Left lung (tissue), 10 donors: ENCODE measurements around the gene MEX3D. TPM values are rescaled to one million over a fixed set of nuclear protein-coding genes. Genes with fewer than 3 reads are reported as not detected.

Source experiments
- ATAC-seq: fragments of 200-7000 bp; cut with Tn5 transposase; one replicate; pipeline ENCODE4 v1.9.1; 2020; ENCODE audit warnings: moderate library complexity
- DNase-seq, 4 donors: peaks; one replicate each; pipeline ENCODE4 v3.0.0-alpha.2; 2013 to 2020
- H3K27ac ChIP-seq, 2 donors: fragments of 200-600 bp; sonication (generic) in 1 of 2; one replicate each; pipeline versions ENCODE4 v1.5.0 to v1.8.0; 2020 to 2021
- H3K27me3 ChIP-seq, 2 donors: fragments of 200-600 bp; sonication (generic) in 1 of 2; one replicate each; pipeline versions ENCODE4 v1.5.0 to v1.8.0; 2020 to 2021
- H3K36me3 ChIP-seq, 2 donors: fragments of 200-600 bp; sonication (generic) in 1 of 2; one replicate each; pipeline versions ENCODE4 v1.5.0 to v1.8.0; 2020 to 2021
- H3K4me1 ChIP-seq, 2 donors: fragments of 200-600 bp; one replicate each; pipeline ENCODE4 v1.8.0; 2021
- H3K4me3 ChIP-seq, 2 donors: fragments of 200-600 bp; sonication (generic) in 1 of 2; one replicate each; pipeline versions ENCODE4 v1.5.0 to v1.8.0; 2020 to 2021; ENCODE audit warnings: mild to moderate bottlenecking in 1 of 2
- H3K9me3 ChIP-seq, 2 donors: fragments of 200-600 bp; sonication (generic) in 1 of 2; one replicate each; pipeline versions ENCODE4 v1.5.0 to v1.8.0; 2020 to 2021
- intact Hi-C, 2 donors: fragments of 100-400 bp; cut with DNase I; formaldehyde crosslinking; loops; one replicate each; pipeline versions ENCODE4 v1.11.2 to v1.14.2; 2022
- polyA plus RNA-seq, 6 donors: library from polyadenylated mRNA; unstranded; fragments of 120-200 nt; gene quantifications; one replicate each; pipeline ENCODE4 v1.2.1, GENCODE V29; 2013; ENCODE audit not compliant: insufficient read length in 6 of 6
- total RNA-seq, 2 donors: library from RNA; stranded (reverse); fragmentation: NEBNext Ultra II Directional; extraction: Animal tissue kit (Norgen Biotek cat#: 25700); gene quantifications; one replicate each; pipeline ENCODE4 v1.2.1, GENCODE V29; 2021
- TF ChIP-seq, protein P1 (sequence below), 2 donors: fragments of 200-600 bp; sonication (generic) in 1 of 2; IDR thresholded peaks; one replicate each; pipeline versions ENCODE4 v1.5.0 to v1.8.0; 2021; ENCODE audit warnings: antibody characterized with exemption in 2 of 2
- donor health status: DM: no; HTN: yes; CAD: no.
- donor health status: DM: no; HTN: no; CAD: no.

MEX3D gene
- total and polyA plus RNA-seq, 8 donors: 15.8 to 42.6 (median 26.3) TPM

GRCh38 chr19:1572795-1573194, 4.7 kb upstream of the MEX3D start:
- TF ChIP-seq, protein P1, sequence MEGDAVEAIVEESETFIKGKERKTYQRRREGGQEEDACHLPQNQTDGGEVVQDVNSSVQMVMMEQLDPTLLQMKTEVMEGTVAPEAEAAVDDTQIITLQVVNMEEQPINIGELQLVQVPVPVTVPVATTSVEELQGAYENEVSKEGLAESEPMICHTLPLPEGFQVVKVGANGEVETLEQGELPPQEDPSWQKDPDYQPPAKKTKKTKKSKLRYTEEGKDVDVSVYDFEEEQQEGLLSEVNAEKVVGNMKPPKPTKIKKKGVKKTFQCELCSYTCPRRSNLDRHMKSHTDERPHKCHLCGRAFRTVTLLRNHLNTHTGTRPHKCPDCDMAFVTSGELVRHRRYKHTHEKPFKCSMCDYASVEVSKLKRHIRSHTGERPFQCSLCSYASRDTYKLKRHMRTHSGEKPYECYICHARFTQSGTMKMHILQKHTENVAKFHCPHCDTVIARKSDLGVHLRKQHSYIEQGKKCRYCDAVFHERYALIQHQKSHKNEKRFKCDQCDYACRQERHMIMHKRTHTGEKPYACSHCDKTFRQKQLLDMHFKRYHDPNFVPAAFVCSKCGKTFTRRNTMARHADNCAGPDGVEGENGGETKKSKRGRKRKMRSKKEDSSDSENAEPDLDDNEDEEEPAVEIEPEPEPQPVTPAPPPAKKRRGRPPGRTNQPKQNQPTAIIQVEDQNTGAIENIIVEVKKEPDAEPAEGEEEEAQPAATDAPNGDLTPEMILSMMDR (IDR thresholded peaks at IDR 0.05): no peak
- Histone ChIP-seq H3K27ac (no peak overlapping the region), H3K4me3 (no peak overlapping the region), H3K27me3 (peaks cover 0 to 14% of the 10 kb centered on the region in 2 donors), H3K4me1 (peaks cover 4 to 5% of the 10 kb centered on the region in 2 donors), H3K9me3 (no peaks in the 10 kb centered on the region), H3K36me3 (peaks cover 0 to 15% of the 10 kb centered on the region in 2 donors)
- intact Hi-C loops: no loop called here
- DNase-seq (no peak), ATAC-seq (no peak)

- H3K36me3 ChIP-seq: peaks cover 0 to 1% of the 10 kb centered on the region in 2 donors
- no peak overlapping the region for H3K27ac ChIP-seq
- TF ChIP-seq, protein P1 (IDR thresholded peaks at IDR 0.05): no peak
- H3K4me3 ChIP-seq: no peak overlapping the region
- H3K4me1 ChIP-seq: peaks cover 4 to 16% of the 10 kb centered on the region in 2 donors
- DNase-seq (no peak), ATAC-seq (no peak)
- intact Hi-C loops: no loop called here
- no peaks in the 10 kb centered on the region for H3K9me3 ChIP-seq
- H3K27me3 ChIP-seq: peaks cover 0 to 26% of the 10 kb centered on the region in 2 donors
These were observed 3.2 kb upstream of the MEX3D start for GRCh38 chr19:1571358-1571757.

DNA sequence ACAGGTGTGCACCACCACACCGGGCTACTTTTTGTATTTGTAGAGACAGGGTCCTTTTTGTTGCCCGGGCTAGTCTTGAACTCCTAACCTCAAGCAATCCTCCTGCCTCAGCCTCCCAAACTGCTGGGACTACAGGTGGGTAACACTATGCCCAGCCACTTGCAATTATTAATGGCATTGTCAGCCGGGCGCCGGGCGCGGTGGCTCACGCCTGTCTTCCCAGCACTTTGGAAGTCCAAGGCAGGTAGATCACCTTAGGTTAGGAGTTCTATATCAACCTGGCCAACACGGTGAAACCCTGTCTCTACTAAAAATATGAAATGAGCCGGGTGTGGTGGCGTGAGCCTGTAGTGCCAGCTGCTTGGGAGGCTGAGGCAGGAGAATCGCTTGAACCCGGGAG, 2.7 kb upstream of the MEX3D start:
- no peak for ATAC-seq
- H3K36me3 ChIP-seq: no peaks in the 10 kb centered on the region
- H3K9me3 ChIP-seq: no peaks in the 10 kb centered on the region
- no peak overlapping the region for H3K27ac ChIP-seq
- H3K4me3 ChIP-seq: no peak overlapping the region
- H3K27me3 ChIP-seq: peaks cover 0 to 31% of the 10 kb centered on the region in 2 donors
- intact Hi-C loops: no loop called here
- H3K4me1 ChIP-seq: peaks cover 7 to 21% of the 10 kb centered on the region in 2 donors
- DNase-seq: no peak
- TF ChIP-seq, protein P1 (IDR thresholded peaks at IDR 0.05): no peak

DNA sequence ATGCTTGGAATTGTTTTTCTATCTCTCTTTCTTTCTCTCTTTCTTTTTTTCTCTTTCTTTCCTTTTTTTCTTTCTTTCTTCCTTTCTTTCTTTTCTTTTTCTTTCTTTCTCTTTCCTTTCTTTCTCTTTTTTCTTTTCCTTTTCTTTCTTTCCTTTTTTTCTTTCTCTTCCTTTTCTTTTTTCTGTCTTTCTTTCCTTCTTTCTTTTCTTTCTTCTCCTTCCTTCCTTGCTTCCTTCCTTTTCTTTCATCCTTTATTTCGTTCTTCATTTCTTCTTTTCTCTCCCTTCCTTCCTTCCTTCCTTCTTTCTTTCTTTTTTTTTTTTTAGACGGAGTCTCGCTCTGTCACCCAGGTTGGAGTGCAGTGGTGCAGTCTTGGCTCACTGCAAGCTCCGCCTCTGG, 1.9 kb upstream of the MEX3D start:
- DNase-seq (no peak), ATAC-seq (no peak)
- peaks cover 0 to 33% of the 10 kb centered on the region in 2 donors for H3K27me3 ChIP-seq
- H3K36me3 ChIP-seq: no peaks in the 10 kb centered on the region
- TF ChIP-seq, protein P1 (IDR thresholded peaks at IDR 0.05): no peak
- no peak overlapping the region for H3K4me3 ChIP-seq
- peaks cover 7 to 23% of the 10 kb centered on the region in 2 donors for H3K4me1 ChIP-seq
- H3K9me3 ChIP-seq: no peaks in the 10 kb centered on the region
- intact Hi-C loops: no loop called here
- no peak overlapping the region for H3K27ac ChIP-seq

GRCh38 chr19:1567848-1568227, 287 bp downstream of the MEX3D start:
- no peak overlapping the region for H3K4me3 ChIP-seq

More at GRCh38 chr19:1567848-1568227, 287 bp downstream of the MEX3D start:
- intact Hi-C loops: no loop called here
- TF ChIP-seq, protein P1 (IDR thresholded peaks at IDR 0.05): no peak
- peaks cover 0 to 33% of the 10 kb centered on the region in 2 donors for H3K27me3 ChIP-seq
- ATAC-seq (no peak), DNase-seq (no peak)
- no peaks in the 10 kb centered on the region for H3K36me3 ChIP-seq
- H3K27ac ChIP-seq: no peak overlapping the region
- no peaks in the 10 kb centered on the region for H3K9me3 ChIP-seq
- peaks cover 7 to 23% of the 10 kb centered on the region in 2 donors for H3K4me1 ChIP-seq
